Measurements from ENCODE around the gene IGSF9B.

Gene IGSF9B

DNA sequence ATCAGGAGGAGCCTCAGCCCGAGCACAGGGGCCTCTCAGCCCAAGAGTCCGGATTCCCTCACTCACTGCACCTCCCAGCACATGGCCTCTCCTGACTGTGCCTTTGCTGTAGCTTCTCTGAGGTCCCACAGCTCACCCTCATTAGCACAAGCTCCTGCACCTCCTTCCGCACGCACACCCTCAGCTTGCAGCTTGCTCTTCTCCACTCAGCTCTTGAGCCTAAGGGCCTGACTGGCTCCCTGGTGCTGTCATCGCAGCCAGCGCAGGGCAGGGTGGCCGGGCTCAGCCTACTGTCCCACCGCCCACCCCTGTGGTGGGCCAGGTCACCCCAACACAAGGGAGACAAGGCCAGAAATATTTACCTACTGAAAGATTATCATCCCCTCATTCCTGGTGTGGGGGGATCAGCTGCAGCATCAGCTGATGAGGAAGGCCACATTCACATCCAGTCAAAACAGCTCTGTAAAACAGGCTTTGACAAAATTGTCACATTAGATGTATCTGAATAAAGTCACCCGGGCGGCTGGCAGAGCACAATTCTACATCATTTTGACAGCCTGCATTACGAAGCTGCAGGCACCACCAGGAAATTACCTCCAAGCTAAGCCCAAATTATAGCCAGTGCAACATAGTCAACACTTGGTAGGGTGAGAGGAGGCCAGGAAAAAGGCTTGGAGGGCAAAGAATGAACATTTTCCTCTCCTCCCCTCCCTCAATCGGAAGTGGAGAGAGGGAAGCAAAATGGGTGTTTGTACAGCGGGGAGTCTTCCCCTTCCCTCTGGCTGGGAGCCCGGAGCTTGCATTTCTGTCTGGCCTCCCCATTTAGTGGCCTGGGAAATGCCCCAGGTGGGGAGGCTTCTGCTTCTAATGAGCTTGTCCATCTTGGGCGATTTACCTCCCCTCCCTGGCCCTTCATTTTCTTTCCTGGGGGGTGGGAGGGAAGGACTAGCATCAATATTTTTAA lies 29.5 kb upstream of the IGSF9B start:
- no peak for DNase-seq (ENCODE audit: low read depth)

DNA sequence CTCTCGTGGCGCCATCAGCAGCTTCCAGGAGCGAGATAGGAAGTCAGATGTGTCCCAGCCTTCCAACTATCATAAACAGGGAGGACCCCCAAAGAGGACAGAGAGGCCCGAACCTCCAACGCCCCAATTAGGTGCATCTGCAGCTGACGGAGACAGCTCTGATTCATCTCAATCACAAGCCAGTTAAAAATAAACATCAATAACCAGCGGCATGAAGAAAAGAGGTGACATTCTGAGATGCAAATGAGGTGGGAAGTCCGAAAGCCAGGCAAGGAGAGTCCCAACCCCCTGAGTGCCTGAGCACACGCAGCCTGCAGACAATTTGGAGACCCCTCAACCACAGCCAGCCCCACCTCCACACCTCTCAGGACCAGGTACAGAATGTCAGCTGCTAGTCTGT lies 28.1 kb upstream of the IGSF9B start:
- DNase-seq (ENCODE audit: low read depth), result no peak

DNA sequence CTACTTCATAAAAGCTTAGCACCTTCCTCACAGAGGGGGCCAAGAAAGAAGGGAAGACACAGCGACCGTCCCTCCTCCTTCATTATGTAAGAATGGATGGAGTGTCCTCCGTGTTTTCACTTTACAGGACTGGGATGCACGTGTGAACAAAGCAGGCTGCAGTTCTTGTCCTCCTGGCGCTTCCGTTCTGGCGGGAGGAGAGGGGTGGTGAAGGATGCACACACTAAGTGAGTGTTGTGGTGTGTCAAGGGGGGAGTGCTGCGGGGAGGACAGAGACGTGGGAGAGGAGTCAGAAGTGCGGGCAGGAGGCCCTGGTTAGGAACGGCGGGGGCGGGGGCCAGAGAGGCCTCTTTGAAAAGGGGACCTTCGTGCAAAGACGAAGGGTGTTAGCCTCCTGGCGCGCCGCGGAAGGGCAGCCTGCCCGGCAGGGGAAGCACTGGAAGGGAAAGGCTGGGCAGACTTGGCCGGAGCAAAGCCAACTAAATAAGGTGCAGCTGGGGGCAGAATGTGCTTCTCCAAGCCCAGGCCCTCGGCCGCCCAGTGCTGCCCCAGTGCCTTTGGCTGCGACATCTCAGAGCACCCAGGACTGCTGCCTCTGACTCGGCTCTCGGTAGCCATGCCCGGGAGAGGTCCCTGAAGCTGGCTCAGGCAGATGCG lies 27.0 kb upstream of the IGSF9B start:
- DNase-seq (ENCODE audit: low read depth), result no peak

DNA sequence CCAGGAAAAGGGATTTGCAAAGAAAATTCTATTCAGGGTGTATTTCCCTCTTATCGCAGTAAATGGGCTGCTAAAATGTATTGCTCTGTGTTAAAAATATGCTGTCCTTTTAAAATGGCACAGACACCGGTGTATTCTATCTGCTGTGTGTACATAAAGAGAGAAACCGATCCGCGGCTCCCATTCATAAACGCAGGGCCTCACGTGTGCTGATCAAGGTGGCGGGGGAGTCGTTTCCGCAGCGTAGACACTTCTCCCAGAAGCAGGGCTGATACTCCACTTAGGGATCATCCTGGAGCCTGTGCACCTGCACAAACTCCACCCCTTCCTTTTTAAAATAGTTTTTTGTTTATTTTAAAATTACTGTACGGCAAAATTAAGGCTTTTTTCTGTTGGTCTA lies 26.1 kb upstream of the IGSF9B start:
- no peak for DNase-seq (ENCODE audit: low read depth)

DNA sequence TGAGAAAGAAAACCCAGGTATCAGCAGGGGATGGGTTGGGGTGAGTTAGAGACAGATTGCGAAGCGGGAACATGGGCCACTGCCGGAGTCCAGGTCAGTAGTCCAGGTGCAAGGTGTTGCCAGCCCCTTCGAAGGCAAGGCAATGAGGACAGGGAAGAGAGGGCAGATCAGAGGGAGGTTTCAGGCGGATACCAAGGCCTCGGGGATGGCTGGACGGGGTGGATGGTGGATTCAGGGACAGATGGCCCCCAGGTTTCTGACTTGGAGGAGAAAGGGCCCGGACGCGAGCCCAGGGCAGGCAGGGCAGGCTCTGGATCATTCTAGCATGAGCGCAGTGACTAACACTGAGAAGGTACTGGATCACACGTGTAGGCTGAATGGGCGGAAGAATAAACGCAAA lies 25.4 kb upstream of the IGSF9B start:
- no peak for DNase-seq (ENCODE audit: low read depth)

DNA sequence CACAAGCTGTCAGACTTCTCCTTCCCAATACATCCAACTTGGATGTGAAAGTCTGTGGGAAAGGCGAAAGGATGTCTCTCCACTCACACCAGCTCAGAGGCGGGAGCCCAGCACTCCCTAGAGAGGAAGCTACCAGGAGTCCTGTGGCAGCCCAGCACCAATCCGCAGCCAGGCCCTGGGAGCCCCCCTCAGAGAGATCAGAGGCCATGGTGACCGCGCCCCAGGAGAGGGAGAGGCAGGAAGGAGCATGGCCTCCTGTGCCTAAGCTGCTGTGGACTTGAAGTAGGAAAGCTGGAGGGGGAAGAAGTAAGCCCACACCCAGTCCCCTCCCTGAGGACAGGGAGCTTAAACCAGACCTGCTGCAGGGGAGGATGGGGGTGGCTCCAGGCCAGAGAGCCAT lies 24.4 kb upstream of the IGSF9B start:
- DNase-seq (ENCODE audit: low read depth), result no peak

DNA sequence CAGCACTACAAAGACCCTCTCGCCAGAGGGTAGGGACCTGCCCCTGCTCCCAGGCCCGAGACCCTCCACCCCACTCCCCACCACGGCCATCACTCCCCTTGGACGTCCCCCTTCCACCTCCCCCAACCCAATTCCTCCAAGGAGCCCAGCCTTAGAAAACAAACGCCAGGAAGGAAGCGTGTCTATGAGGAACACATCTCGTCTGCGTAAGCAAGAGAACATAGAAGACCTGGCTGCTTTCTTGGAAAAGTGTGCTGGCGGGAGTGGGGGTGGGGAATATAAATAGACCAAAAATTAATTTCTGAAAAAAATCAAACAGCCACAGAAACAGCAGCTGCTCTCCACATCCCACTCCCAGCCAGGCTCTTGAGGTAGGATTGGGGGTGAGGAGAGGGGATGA lies 23.9 kb upstream of the IGSF9B start:
- no peak for DNase-seq (ENCODE audit: low read depth)

DNA sequence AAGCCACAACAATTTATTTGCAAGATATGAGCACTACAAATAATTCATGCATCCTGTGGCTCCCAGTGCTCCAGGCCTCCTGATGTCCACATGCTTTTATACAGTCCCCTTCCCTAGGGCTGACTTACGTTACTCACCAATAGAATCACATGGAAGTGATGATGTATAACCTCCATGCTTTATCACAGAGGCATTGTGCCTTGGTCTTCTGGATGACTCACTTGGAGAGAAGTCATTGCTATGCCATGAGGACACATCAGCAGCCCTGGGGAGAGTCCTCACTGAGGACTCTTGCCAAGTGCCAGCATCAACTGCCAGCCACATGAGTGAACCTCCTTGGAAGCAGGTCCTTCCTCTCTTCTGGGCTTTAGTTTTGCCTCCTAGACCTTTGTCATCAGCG lies 22.0 kb upstream of the IGSF9B start:
- DNase-seq (ENCODE audit: low read depth), result no peak

DNA sequence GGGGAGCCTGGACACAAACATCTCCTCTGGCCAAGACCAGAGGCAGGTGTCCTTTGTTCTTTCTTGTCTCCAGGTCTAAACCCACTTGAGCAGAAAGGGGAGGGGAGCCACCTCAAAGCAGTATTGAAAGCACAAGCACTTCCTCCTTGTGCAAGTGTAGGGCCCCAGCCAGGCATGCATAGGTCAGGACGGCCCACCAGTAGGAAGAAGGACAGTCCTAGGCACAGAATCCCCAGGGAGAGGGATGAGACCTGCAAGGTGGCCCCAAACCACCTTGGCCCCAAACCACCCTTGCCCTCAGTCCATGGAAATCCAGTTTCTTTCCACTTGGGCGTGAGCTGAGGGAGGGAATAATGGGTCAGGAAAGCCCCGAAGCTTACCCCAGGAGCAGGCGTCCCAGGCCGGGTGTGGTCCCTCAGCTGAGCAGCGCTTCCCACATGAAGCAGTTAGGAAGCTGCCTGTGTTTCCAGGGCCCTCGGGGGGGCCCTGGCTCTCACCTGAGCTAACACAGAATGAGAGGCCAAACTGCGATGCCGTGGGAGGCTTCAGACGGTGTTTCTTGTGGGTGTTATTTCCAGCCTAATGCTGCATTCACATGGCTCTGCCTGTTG lies 20.4 kb upstream of the IGSF9B start:
- DNase-seq (ENCODE audit: low read depth), result no peak

DNA sequence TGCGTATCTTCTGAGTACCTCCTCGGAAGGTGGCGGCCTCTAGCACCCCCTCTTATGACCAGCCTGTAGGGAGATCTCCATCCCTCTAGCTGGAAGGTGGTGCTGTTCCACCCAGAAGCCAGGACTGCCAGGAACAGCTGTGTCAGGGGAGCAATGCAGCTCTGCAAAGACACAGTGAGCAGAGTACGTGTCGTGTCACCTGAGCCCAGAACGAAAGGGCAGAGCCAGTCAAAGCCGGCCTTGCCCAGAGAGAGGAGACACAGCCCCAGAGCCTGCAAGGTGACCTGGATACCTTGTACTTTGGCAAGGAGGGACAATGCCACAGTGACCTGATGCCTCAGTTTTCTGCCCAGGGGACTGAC lies 18.7 kb upstream of the IGSF9B start:
- DNase-seq (ENCODE audit: low read depth), result no peak

DNA sequence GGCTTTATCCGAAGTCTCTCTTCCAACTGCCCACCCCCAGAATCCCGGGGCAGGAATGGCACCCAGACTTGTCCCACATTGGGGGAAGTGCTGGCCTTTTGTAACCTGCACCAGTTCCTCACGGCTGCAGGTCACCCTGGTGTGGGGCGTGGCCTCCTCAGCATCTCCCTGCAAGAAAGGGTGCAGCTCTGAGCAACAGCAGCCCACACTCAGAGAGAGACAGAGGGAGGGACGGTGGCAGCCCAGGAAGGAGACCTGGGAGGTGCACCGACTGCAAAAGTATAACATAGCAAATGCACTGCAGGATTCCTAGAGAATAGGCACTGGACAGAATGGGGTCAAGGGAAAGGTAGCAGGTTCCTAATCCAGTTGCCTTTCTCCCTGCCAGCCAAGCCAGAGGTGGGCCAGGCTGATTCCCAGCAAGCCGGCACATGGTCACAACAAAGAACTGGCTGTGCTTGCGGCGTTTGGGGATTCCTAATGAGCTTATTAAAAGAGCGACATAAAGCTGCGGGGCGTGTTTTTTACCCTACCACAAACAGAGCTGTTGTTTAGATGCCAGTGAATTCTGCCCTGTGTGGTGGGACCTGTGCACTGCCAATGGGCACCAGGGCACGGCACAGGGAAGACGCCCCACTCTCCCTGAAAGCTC lies 18.2 kb upstream of the IGSF9B start:
- no peak for DNase-seq (ENCODE audit: low read depth)

DNA sequence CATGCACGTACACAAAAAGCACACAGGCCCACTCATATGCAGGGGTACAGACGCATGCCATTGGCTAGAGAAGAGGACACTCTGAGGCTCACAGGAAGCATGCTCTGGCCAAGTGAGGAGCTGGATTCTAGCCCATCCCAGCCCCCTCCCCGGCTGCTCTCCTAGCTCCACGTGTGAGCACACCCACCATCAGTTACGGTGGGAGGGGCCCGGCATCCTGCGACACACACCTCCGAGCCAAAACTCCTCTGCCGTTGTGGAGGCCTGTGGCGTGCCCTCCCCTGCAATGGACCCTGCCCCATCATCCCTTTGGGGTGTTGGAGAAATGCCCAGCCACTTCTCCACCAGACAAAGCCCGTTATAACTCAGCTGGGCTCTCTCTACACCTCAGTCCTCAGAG lies 15.1 kb upstream of the IGSF9B start:
- DNase-seq (ENCODE audit: low read depth), result no peak

DNA sequence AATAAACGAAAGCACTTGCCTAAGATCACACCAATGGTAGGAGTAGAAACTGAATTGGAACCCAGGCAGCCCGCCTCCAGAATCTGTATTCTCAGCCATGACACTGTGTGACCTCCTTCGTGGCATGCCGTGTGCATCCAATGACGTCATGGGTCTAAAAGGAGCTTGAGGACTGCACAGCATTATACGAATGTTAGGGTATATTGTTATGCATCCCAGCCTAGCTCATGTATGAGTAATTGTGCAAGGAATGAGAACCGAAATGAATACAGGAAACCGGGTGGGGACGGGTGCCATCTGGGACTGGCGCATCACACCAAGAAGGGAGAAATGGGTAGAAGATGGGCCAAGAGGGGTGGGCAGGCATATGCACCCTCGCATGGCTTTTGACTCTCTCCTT lies 12.3 kb upstream of the IGSF9B start:
- no peak for DNase-seq (ENCODE audit: low read depth)

DNA sequence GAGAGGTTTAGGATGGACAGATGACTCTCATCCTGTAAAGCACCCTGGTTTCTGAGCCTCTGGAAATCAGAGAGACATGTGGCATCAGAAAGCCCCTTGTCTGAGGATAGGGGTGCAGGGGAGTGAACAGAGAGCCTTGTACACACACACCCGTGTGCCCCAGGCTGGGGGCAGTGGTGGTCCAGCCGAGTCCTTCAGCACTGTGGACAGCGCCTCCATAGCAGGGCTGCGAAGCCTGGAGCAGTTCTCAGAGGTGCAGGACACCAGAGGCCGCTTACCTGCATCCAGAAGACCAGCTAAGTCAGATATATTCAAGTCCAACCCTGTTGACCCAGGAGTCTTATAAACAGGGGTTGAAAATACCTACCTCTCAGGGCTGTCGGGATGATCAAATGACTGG lies 11.5 kb upstream of the IGSF9B start:
- DNase-seq (ENCODE audit: low read depth), result no peak

DNA sequence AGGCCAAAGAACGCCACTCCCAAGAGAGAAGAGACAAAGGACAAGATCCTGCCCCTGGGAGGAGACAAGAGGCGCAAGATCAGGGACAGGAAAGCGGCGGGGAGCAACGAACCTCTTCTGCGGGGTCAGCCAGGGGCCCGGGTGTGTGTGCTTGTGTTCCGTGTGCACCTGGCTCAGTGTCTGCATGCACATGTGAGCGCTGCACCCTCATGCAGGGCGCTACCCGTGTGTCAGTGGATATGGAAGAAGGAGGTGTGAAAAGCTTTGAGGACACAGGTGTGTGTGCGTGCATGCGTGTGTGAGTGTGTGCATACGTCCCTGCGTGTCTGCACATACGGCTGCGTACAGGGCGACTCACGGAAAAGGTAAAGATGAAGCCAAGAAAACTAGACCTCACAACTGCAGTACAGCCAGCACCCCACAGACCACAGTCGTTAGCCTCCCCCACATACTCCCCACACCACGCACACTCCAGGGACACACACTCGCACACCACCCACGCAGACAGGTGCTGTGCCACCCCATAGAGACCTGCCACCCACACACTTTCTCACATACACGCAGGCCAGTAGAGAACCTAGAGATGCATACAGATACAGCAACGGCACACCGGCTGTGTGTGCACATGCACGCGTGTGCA lies 11.0 kb upstream of the IGSF9B start:
- DNase-seq (ENCODE audit: low read depth), result no peak

DNA sequence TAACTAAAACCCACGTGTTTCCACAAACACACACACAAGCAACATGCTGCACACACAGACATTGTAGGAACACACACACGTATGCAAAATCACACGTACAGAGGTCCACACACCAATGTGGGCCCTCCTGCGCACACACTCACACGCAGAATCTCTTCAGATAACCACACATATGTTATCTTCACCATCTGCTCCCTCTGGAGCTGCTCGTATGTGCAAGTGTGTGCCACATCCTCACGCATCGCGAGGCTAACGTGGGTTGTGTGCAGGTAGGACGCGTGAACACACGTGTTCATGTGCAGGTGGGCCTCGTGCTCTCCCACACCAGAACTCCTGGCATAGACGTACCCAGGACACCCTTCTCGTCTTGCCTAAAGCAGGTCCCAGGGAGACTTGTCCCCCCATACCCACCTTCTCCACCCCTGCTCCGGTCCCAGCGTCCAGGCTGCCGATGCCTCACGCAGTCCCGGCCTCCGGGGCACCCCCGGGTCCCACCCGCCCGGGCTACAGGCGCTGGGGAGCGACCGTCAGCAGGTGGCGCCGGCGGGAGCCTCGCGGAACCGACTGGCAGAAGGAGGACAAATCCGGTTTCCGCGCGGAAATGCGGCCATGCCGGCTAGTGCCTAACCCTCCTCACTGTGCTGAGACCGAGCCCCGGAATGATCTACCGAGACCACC lies 10.3 kb upstream of the IGSF9B start:
- no peak for DNase-seq (ENCODE audit: low read depth)

DNA sequence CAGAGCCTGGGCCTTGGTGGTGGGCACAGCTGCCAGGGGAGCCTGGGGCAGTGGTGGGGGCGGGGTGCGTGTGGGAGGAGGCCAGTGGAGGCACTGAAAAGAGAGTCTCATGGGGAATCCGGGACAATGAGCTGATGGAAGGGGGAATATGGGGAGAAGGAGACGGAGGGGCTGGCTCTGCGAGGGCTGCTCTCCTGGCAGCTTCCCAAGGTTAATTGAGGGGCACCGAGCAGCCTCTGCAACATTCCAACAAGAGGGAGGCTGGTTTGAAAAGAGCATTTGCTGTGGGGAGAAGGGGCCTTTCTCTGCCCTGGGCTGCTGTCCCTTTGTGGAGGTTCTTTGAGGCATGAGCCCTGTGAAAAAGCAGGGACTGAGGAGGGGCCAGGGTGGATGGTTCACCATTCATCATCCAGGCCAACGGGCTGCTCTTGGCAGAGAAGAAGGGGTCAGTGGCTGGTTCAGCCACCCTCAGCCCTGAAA lies 9.4 kb upstream of the IGSF9B start:
- no peak for DNase-seq (ENCODE audit: low read depth)

DNA sequence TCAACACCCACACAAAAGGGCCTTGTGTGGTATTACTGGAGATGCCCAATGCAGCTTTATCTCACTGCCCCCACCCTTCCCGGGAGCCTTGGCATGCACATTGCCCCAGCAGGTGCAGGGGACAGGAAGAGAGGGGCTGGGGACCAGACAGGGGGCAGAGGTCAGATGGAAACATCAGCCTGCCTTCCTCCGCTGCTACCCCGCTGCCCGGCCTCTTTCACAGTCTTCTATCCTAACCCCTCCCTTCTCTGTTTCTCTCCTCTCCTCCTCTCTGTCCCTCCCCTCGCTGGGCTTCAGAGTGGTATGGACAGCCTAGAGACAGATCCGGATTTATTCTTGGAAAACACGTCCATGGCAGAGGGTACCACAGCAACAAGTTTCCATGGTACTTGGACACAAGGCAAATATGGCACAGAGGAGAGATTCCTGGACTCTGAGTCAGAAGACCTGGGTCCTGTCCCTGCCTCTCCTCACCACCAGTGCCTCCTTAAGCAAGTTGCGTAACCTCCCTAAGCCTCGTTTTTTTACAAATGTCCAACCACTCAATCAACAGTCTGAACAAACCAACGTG lies 8.3 kb upstream of the IGSF9B start:
- peak; percentile 16 for DNase-seq (ENCODE audit: low read depth)

DNA sequence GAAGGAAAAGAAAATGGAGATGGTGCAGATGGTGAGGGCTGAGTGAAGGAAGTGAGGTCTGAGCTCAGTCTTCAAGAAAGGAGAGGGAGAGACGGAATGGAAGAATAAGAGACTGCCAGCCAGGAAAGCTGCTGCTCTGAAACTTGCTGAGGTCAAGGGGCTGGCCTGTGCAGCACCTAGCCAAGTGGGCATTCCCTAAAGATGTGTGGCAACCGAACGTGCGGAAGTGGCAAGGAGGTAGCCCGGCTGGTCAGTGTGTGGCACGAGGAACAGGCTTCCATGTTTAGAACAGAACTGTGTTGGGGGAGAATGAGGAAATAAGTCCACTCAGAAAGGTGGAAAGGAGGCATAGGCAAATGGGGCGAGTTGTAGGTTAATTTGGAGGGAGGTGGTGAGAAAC lies 7.6 kb upstream of the IGSF9B start:
- no peak for DNase-seq (ENCODE audit: low read depth)

DNA sequence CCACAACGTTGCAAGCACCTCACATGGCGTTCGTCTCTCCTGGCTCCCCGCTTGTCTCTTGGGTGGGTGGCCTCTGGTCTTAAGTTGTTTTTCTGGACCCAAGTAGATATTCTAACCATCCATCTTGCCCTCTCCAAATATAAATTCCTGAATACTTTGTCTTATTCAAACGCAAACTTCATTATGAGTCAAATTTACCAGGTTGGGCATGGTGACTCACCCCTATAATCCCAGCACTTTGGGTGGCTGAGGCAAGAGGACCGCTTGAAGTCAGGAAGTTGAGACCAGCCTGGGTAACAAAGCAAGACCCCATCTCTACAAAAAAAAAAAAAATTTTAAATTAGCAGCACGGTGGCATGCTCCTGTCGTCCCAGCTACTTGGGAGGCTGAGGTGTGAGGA lies 5.1 kb upstream of the IGSF9B start:
- no peak for DNase-seq (ENCODE audit: low read depth)

DNA sequence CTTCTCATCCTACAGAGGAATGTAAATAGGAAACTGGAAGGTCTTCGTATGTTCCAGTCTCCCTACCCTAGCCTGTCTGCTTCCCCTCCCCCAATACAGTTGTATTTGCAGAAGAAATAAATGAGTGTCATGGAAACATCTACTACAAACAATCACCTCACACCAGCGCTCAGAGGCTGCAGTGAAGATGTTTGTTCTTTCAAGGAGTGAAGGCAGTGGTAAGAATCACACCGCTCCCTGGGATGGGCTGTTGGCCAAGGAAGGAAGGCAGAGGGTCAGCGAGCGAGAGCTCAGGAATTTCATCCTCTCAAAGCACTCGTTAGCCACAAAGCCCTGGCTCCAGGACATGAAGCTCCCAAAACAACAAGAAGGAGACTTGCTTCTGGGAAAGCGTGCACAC lies 1.1 kb upstream of the IGSF9B start:
- no peak for DNase-seq (ENCODE audit: low read depth)
